Panc1 (cell line): ENCODE data around the gene RAPGEF5. TPM values are rescaled to one million over a fixed set of nuclear protein-coding genes. Genes with fewer than 3 reads are reported as not detected.

Experiments
- ATAC-seq: fragments of 200-7000 bp; cut with Tn5 transposase; 2 replicates; pipeline ENCODE4 v1.9.1; 2020; ENCODE audit warnings: mild to moderate bottlenecking, moderate library complexity
- BruUV-seq: library from RNA; stranded (reverse); fragments of 400-500 nt; replicated peaks from 2 replicates; lab custom pipeline; 2021; lab: Mats Ljungman, UMichigan
- CTCF ChIA-PET: fragments of 300-600 bp; sonication (Branson Sonifier 250); formaldehyde crosslinking; loops from one replicate; lab custom pipeline; 2022; ENCODE audit warnings: antibody characterized with exemption; lab: Charles Lee
- POLR2A ChIA-PET: fragments of 300-600 bp; sonication (Branson Sonifier 250); formaldehyde crosslinking; loops from one replicate; lab custom pipeline; 2022; ENCODE audit warnings: antibody characterized with exemption; lab: Charles Lee
- DNase-seq: peaks from one replicate; pipeline ENCODE4 v3.0.0-alpha.2; 2010; ENCODE audit warnings: low read depth, low spot score
- H3K27ac ChIP-seq: 2 replicates; pipeline ENCODE4 v1.5.1; 2011; ENCODE audit warnings: mild to moderate bottlenecking, low read length, inconsistent platforms
- H3K27me3 ChIP-seq: fragments of 200-500 bp; sonication (Bioruptor generic); 2 replicates; pipeline ENCODE4 v1.6.0; 2014; ENCODE audit warnings: low read length, inconsistent platforms; ENCODE audit not compliant: control insufficient read depth, insufficient read depth
- H3K36me3 ChIP-seq: fragments of 200-500 bp; sonication (Bioruptor generic); 2 replicates; pipeline ENCODE4 v1.5.1; 2014; ENCODE audit warnings: inconsistent platforms, mild to moderate bottlenecking, low read length, moderate library complexity; ENCODE audit not compliant: control insufficient read depth, insufficient read depth
- H3K4me1 ChIP-seq: 2 replicates; pipeline ENCODE4 v1.5.1; 2011; ENCODE audit warnings: inconsistent platforms, mild to moderate bottlenecking, low read length, moderate library complexity; ENCODE audit not compliant: control insufficient read depth, insufficient read depth
- H3K4me3 ChIP-seq, 2 experiments: 2 replicates each; pipeline ENCODE4 v1.5.1; 2011 to 2012; ENCODE audit warnings: low read depth in 2 of 2, low read length in 2 of 2, mild to moderate bottlenecking in 2 of 2, inconsistent platforms in 1 of 2, moderate library complexity in 1 of 2
- H3K9me3 ChIP-seq: fragments of 200-500 bp; sonication (Bioruptor generic); 2 replicates; pipeline ENCODE4 v1.5.1; 2014; ENCODE audit warnings: low read depth, mild to moderate bottlenecking, inconsistent platforms, low read length, moderate library complexity; ENCODE audit not compliant: control insufficient read depth, insufficient read depth
- CTCF ChIP-seq: fragments of 450-650 bp; IDR thresholded peaks from 2 replicates; pipeline ENCODE4 v1.5.1; 2017; ENCODE audit warnings: mild to moderate bottlenecking
- POLR2AphosphoS5 ChIP-seq: IDR thresholded peaks from 2 replicates; pipeline ENCODE4 v1.6.1; 2012; ENCODE audit warnings: mild to moderate bottlenecking, low read depth, low read length, moderate library complexity
- SIN3A ChIP-seq: IDR thresholded peaks from 2 replicates; pipeline ENCODE4 v1.6.1; 2012; ENCODE audit warnings: low read depth, mild to moderate bottlenecking, low read length, moderate library complexity, borderline replicate concordance; ENCODE audit not compliant: insufficient read depth
- TCF7L2 ChIP-seq: IDR thresholded peaks from 2 replicates; pipeline ENCODE4 v1.6.1; 2011; ENCODE audit warnings: mild to moderate bottlenecking, low read depth, low read length, inconsistent platforms
- in situ Hi-C: cut with HindIII; loops from 2 replicates; pipeline ENCODE4 v1.10.0; 2016; ENCODE audit warnings: low sequenced_read_pairs, low pct_unique_long_range_greater_than_20kb
- intact Hi-C: fragments of 100-400 bp; cut with micrococcal nuclease; formaldehyde crosslinking; loops from one replicate; pipeline ENCODE4 v1.10.0; 2022; ENCODE audit not compliant: unreplicated experiment
- total RNA-seq: library from RNA; stranded (reverse); gene quantifications from one replicate; pipeline ENCODE4 v1.2.1, GENCODE V29; 2021; ENCODE audit not compliant: unreplicated experiment
- TF ChIP-seq, protein P1 (sequence below), 2 experiments: IDR thresholded peaks; 2 replicates each; pipeline ENCODE4 v1.6.1; 2011 to 2012; ENCODE audit warnings: low read depth in 2 of 2, control low read depth in 1 of 2, low read length in 1 of 2, mild to moderate bottlenecking in 1 of 2, moderate library complexity in 1 of 2; ENCODE audit not compliant: insufficient read depth in 1 of 2

The RAPGEF5 gene
- total RNA-seq, 1 experiment from 2014 or later: 1.4 TPM

DNA sequence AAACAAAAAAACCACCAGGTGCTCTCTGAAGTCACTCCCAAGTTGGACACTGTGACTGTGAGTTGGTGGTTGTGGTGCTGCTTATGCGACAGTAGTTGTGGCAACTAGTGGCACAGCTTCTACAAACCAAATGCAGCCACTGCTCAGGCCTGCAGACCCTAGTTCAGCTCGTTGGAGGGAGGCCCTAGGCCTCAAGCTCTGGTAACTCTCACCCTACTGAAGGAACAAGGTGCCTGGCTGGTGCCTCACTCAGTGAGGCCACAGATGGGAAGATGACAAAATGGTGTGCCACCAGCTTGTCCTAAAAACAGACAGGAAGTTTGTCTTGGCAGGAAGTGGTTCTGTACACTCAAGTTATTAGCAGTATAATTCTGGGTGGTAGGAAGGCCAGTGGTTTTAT, 45.3 kb upstream of the RAPGEF5 start:
- intact Hi-C loops: no loop called here
- ChIA-PET POLR2A (no interaction called here), CTCF (no interaction called here)
- in situ Hi-C loops: no loop called here
- no TSS peak for BruUV-seq
- Histone ChIP-seq H3K4me1 (no peaks in the 10 kb centered on the region), H3K27ac (no peak overlapping the region), H3K9me3 (no peaks in the 10 kb centered on the region), H3K4me3 (no peak overlapping the region), H3K27me3 (no peaks in the 10 kb centered on the region), H3K36me3 (no peaks in the 10 kb centered on the region)
- no peak for TF ChIP-seq SIN3A
- TF ChIP-seq CTCF: no peak
- TF ChIP-seq TCF7L2: no peak
- TF ChIP-seq, protein P1, sequence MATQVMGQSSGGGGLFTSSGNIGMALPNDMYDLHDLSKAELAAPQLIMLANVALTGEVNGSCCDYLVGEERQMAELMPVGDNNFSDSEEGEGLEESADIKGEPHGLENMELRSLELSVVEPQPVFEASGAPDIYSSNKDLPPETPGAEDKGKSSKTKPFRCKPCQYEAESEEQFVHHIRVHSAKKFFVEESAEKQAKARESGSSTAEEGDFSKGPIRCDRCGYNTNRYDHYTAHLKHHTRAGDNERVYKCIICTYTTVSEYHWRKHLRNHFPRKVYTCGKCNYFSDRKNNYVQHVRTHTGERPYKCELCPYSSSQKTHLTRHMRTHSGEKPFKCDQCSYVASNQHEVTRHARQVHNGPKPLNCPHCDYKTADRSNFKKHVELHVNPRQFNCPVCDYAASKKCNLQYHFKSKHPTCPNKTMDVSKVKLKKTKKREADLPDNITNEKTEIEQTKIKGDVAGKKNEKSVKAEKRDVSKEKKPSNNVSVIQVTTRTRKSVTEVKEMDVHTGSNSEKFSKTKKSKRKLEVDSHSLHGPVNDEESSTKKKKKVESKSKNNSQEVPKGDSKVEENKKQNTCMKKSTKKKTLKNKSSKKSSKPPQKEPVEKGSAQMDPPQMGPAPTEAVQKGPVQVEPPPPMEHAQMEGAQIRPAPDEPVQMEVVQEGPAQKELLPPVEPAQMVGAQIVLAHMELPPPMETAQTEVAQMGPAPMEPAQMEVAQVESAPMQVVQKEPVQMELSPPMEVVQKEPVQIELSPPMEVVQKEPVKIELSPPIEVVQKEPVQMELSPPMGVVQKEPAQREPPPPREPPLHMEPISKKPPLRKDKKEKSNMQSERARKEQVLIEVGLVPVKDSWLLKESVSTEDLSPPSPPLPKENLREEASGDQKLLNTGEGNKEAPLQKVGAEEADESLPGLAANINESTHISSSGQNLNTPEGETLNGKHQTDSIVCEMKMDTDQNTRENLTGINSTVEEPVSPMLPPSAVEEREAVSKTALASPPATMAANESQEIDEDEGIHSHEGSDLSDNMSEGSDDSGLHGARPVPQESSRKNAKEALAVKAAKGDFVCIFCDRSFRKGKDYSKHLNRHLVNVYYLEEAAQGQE (IDR thresholded peaks at IDR 0.05; ENCODE audit: insufficient read depth in 1 of 2, low read depth in 2 of 2, low read length in 1 of 2): no peak
- TF ChIP-seq POLR2AphosphoS5: no peak
- ATAC-seq (no peak), DNase-seq (no peak)

DNA sequence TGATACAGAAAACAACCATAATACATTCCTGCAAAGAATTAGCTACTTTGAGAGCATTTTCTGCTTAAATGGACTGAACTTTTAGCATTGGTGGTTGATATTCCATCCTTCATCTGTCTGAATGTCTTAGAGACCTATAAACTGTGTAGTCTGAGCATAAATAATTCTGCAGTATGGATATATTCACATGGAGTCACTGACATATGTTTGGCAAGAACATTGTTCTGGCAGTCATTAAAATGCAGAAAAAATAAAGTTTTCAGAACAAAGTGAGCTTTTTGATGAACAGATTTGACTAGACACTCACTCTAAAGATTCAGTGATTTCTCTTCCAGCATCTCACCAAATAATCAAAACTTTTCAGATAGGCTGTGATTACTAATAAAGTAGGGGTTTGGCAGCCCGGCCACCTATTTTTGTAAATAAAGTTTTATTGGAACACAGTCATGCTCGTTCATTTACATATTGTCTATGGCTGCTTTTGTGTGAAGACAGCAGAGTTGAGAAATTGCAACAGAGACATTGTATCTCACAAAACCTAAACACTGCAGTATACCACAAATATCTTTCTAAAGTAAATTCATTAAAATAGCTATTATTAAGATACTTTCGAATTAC, 44.1 kb upstream of the RAPGEF5 start:
- no TSS peak for BruUV-seq
- TF ChIP-seq POLR2AphosphoS5 (no peak), SIN3A (no peak), CTCF (no peak), TCF7L2 (no peak)
- TF ChIP-seq, protein P1 (IDR thresholded peaks at IDR 0.05; ENCODE audit: insufficient read depth in 1 of 2, low read depth in 2 of 2, low read length in 1 of 2): no peak
- ChIA-PET POLR2A (no interaction called here), CTCF (no interaction called here)
- H3K4me3 ChIP-seq: no peak overlapping the region
- ATAC-seq (no peak), DNase-seq (no peak)
- in situ Hi-C loops (no loop called here), intact Hi-C loops (no loop called here)
- H3K27me3 ChIP-seq: no peaks in the 10 kb centered on the region
- H3K4me1 ChIP-seq: no peaks in the 10 kb centered on the region
- H3K9me3 ChIP-seq: no peaks in the 10 kb centered on the region
- no peak overlapping the region for H3K27ac ChIP-seq
- H3K36me3 ChIP-seq: no peaks in the 10 kb centered on the region
